ENCODE results near the gene FHAD1.
A peak's percentile ranks its signal among the peaks of the same experiment; 100 is the strongest.

FHAD1 gene

DNA sequence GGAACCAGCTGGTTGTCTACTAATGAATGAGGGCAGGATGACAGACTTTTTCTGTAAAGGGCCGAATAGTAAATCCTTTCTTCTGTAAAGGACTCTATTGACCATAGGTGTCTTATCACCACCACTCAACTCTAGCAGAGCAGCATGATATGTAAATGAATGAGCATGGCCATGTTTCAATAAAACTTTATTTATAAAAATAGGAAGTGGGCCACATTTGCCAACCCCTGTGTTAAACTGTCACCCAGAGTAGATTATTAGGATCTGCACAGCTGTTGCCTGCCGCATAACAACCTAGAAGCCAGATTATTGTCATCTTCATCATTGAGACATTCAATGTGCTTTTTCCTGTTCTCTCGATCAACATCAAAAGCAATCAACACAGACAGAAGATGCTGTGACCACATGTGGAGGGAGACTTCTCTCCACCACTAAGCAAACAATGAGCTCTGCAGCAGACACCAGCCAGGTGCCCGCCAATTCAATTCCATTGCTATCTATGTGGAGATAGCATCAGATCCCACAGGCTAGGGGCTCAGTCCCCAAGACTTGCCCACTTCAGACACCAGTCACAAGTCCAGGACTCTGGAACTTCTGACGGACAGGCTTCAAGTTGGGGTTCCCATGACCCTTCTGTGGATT is 155.9 kb downstream of the FHAD1 start:
- Mint-ChIP-seq H3K4me1 (peaks cover 19% of the 10 kb centered on the region), H3K9me3 (peaks cover 16% of the 10 kb centered on the region), H3K27me3 (ENCODE audit: low read depth, poor library complexity) (peaks cover 20% of the 10 kb centered on the region), H3K4me3 (no peak overlapping the region), H3K27ac (no peak overlapping the region), H3K36me3 (ENCODE audit: low read depth) (peaks cover 4% of the 10 kb centered on the region)
- no peak for DNase-seq
- TF ChIP-seq, protein P1, sequence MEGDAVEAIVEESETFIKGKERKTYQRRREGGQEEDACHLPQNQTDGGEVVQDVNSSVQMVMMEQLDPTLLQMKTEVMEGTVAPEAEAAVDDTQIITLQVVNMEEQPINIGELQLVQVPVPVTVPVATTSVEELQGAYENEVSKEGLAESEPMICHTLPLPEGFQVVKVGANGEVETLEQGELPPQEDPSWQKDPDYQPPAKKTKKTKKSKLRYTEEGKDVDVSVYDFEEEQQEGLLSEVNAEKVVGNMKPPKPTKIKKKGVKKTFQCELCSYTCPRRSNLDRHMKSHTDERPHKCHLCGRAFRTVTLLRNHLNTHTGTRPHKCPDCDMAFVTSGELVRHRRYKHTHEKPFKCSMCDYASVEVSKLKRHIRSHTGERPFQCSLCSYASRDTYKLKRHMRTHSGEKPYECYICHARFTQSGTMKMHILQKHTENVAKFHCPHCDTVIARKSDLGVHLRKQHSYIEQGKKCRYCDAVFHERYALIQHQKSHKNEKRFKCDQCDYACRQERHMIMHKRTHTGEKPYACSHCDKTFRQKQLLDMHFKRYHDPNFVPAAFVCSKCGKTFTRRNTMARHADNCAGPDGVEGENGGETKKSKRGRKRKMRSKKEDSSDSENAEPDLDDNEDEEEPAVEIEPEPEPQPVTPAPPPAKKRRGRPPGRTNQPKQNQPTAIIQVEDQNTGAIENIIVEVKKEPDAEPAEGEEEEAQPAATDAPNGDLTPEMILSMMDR (IDR thresholded peaks at IDR 0.05) = no peak

DNA sequence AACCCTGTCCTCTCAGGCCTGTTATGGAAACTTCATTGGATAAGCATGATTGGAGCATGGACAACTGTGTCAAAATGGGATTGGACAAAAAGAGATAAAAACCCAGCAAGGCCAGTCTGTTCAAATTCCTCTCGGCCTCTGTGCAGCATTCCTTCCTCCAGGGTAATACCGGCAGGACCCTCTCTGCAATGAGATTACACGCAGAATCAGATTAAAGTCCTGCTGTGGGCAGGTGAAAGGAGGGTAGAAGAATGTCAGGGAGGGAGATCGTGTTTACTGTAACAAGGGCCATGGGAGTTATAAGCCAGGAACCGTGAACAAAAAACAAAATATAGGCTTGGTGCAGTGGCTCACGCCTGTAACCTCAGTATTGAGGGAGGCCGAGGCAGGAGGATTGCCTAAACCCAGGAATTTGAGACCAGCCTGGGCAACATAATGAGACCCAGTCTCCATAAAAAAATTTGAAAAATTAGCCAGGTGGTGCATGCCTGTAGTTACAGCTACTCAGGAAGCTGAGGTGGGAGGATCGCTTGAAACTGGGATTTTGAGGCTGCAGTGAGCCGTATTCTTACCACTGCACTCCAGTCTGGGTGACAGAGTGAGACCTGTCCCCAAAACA is 157.0 kb downstream of the FHAD1 start:
- DNase-seq = no peak
- H3K4me1 Mint-ChIP-seq = peaks cover 29% of the 10 kb centered on the region
- TF ChIP-seq, protein P1 (IDR thresholded peaks at IDR 0.05) = no peak
- no peak overlapping the region for H3K27ac Mint-ChIP-seq
- peaks cover 4% of the 10 kb centered on the region for H3K36me3 Mint-ChIP-seq (ENCODE audit: low read depth)
- peaks cover 17% of the 10 kb centered on the region for H3K27me3 Mint-ChIP-seq (ENCODE audit: low read depth, poor library complexity)
- no peak overlapping the region for H3K4me3 Mint-ChIP-seq
- H3K9me3 Mint-ChIP-seq = peaks cover 10% of the 10 kb centered on the region

DNA sequence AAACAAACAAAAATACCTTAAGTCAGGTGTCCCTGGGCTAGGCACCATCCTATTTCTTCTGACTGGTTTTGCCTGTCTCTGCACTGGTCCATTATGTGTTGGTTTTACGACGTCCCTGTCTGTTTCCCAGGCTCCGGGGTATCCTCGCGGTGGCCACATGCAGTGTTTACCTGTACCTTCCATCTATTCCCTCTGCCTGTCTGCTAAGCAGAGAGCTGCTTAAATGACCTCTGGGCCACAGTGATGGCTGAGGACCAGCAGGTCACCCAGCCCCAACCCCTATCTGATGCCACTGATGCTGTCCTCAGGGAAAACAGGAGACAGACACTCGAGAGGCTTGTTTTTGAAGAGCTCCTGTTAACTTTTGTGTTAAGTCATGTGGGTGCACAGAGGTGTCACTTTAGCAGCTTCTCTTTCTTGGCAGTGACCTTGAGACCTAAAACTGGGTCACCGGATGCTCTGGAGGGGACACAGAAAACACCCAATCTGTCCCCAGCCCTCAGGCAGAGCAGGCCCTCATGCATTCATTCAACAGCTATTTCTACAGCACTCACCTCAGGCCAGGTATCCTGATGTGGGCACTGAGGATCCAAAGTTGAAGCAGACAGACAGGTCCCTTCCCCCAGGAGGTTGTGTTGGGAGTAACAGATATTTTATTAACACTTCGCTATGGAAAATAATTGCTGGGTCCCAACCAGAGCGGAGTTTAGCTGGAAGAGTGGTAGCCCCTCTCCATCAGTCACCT is 158.3 kb downstream of the FHAD1 start:
- no peaks in the 10 kb centered on the region for H3K36me3 Mint-ChIP-seq (ENCODE audit: low read depth)
- no peaks in the 10 kb centered on the region for H3K9me3 Mint-ChIP-seq
- H3K27ac Mint-ChIP-seq = peak overlapping the region; percentile 81
- DNase-seq = no peak
- peaks cover 33% of the 10 kb centered on the region for H3K4me1 Mint-ChIP-seq
- TF ChIP-seq, protein P1 (IDR thresholded peaks at IDR 0.05) = no peak
- H3K27me3 Mint-ChIP-seq (ENCODE audit: low read depth, poor library complexity) = peaks cover 17% of the 10 kb centered on the region
- no peak overlapping the region for H3K4me3 Mint-ChIP-seq

DNA sequence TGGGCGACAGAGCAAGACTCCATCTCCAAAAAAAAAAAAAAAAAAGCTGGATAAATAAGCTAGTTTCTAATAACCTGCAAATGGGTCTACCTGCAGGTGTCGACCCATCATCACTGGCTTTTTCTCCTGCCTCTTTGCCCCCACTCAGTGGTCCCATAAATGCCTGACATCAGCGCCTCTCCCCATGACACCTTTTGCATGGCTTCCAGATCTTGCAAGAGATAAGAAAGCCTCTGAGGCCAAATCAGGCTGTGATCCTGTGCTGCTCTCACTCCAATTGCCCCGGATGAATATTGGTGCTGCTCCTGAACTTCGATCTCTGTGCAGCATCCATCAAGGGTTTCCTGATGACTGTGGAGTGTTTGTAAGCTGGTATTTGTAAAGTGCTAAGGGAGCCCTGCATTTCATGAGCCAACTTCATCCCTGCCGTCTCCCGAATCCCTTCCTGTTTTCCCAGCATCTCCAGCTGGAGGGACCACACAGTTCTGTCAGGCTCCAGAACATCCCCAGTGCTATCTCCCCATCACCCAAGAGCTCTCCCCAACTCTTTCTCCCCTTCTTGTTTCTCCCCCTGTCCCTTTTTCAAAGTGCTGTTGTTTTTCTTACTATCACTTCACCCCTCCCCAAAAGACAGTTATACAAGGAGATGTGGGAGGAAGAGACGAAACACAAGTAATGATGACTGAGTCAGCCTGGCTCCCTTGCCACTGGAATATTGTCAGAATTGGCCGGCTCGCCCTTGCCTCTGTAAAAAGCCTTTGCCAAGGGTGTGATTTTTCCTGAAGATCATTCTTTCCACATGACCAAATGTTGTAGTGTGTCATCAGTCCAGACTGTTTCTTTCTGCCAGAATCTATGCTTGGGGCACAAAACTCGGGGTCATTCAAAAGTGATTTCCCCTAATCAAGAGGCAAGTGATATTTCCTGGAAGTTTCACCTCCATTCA is 159.9 kb downstream of the FHAD1 start:
- Mint-ChIP-seq H3K36me3 (ENCODE audit: low read depth) (no peaks in the 10 kb centered on the region), H3K4me1 (peaks cover 47% of the 10 kb centered on the region), H3K27ac (no peak overlapping the region), H3K27me3 (ENCODE audit: low read depth, poor library complexity) (peaks cover 18% of the 10 kb centered on the region), H3K4me3 (no peak overlapping the region), H3K9me3 (no peaks in the 10 kb centered on the region)
- TF ChIP-seq, protein P1 (IDR thresholded peaks at IDR 0.05) = no peak
- no peak for DNase-seq

DNA sequence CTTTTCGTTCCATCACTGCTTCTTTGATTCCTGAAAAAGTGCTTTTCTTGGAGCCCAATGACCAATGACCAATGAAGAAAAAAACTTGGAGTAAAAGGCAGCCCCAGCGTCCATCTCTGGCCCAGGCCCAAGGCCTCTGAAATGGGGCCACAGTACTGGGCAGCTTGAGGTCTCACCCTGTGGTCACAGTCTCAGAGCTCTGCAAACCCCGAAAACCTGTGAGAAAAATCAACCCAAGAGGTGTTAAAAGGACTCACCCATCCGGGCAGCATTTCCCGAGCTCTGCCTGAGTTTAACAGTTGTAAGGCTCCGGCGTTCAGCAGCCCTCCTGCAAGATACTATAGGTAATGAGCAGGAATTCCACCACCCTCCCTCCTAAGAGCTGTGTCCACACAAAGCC is 160.6 kb downstream of the FHAD1 start:
- H3K4me3 Mint-ChIP-seq = peak overlapping the region; percentile 42
- no peak for DNase-seq

More for the DNA sequence above, 160.6 kb downstream of the FHAD1 start:
- TF ChIP-seq, protein P1 (IDR thresholded peaks at IDR 0.05) = no peak
- peaks cover 23% of the 10 kb centered on the region for H3K27me3 Mint-ChIP-seq (ENCODE audit: low read depth, poor library complexity)
- H3K9me3 Mint-ChIP-seq = no peaks in the 10 kb centered on the region
- peaks cover 54% of the 10 kb centered on the region for H3K4me1 Mint-ChIP-seq
- no peak overlapping the region for H3K27ac Mint-ChIP-seq
- no peaks in the 10 kb centered on the region for H3K36me3 Mint-ChIP-seq (ENCODE audit: low read depth)
